Heart left ventricle (tissue), 16 donors: Measurements from ENCODE around the gene MIPOL1. TPM values are rescaled to one million over a fixed set of nuclear protein-coding genes. Genes with fewer than 3 reads are reported as not detected.

Experiments used
- ATAC-seq, 4 donors: fragments of 200-7000 bp; cut with Tn5 transposase; one replicate each; pipeline ENCODE4 v1.9.1; 2020 to 2022; ENCODE audit warnings: moderate library complexity in 4 of 4, mild to moderate bottlenecking in 3 of 4, moderate number of reproducible peaks in 1 of 4
- DNase-seq, 5 donors: peaks; one replicate each; pipeline ENCODE4 v3.0.0-alpha.2; 2020
- H3K27ac ChIP-seq, 12 donors: fragments of 200-600 bp; sonication (generic) in 4 of 12; one replicate each; pipeline versions ENCODE4 v1.5.0 to v1.8.0; 2016 to 2022; ENCODE audit warnings: mild to moderate bottlenecking in 2 of 12
- H3K27me3 ChIP-seq, 9 donors: fragments of 200-600 bp; sonication (generic) in 2 of 9; one replicate each; pipeline versions ENCODE4 v1.5.1 to v1.8.0; 2016 to 2022; ENCODE audit warnings: mild to moderate bottlenecking in 3 of 9
- H3K36me3 ChIP-seq, 9 donors: fragments of 200-600 bp; sonication (generic) in 2 of 9; one replicate each; pipeline versions ENCODE4 v1.5.0 to v1.8.0; 2018 to 2022; ENCODE audit warnings: mild to moderate bottlenecking in 2 of 9
- H3K4me1 ChIP-seq, 12 donors: fragments of 200-600 bp; sonication (generic) in 4 of 12; one replicate each; pipeline versions ENCODE4 v1.5.0 to v1.8.0; 2016 to 2022; ENCODE audit warnings: mild to moderate bottlenecking in 3 of 12
- H3K4me3 ChIP-seq, 12 donors: fragments of 200-600 bp; sonication (generic) in 4 of 12; one replicate each; pipeline versions ENCODE4 v1.5.0 to v1.8.0; 2017 to 2022; ENCODE audit warnings: mild to moderate bottlenecking in 9 of 12, moderate library complexity in 4 of 12
- H3K9me3 ChIP-seq, 12 donors: fragments of 200-600 bp; sonication (generic) in 4 of 12; one replicate each; pipeline versions ENCODE4 v1.5.0 to v1.8.0; 2016 to 2022; ENCODE audit warnings: mild to moderate bottlenecking in 1 of 12
- POLR2A ChIP-seq, 2 donors: fragments of 450-650 bp; IDR thresholded peaks; one replicate each; pipeline ENCODE4 v1.6.1; 2017; ENCODE audit warnings: antibody characterized with exemption in 2 of 2, mild to moderate bottlenecking in 2 of 2, moderate library complexity in 2 of 2
- WGBS, 4 donors: extraction: QIAGEN DNeasy Blood & Tissue Kit in 2 of 4; methylation state at CpG; one replicate each; pipeline versions ENCODE4 v1.1.5 to v1.1.7; 2013 to 2018; 5-methylcytosine and 5-hydroxymethylcytosine counted together
- intact Hi-C, 10 donors: fragments of 100-400 bp; cut with DNase I; formaldehyde crosslinking; loops; one replicate each; pipeline versions ENCODE4 v1.11.1 to v1.14.2; 2022
- polyA plus RNA-seq, 2 donors: library from polyadenylated mRNA; stranded (reverse); fragments of 200-250 nt; gene quantifications; one replicate each; pipeline ENCODE4 v1.2.3, GENCODE V29; 2013
- total RNA-seq, 9 donors: library from RNA; depleted of rRNA in 2 of 9; stranded (reverse); fragments of >200 nt in 2 of 9; fragmentation: NEBNext Ultra II Directional in 3 of 9; extraction: Animal tissue kit (Norgen Biotek cat#: 25700) in 3 of 9; gene quantifications; one replicate each; pipeline versions ENCODE4 v1.1.0 to v1.2.4, GENCODE V29; 2016 to 2023
- TF ChIP-seq, protein P1 (sequence below), 12 donors: fragments of 200-600 bp; sonication (generic) in 4 of 12; IDR thresholded peaks; one replicate each; pipeline versions ENCODE4 v1.5.0 to v1.8.0; 2018 to 2022; ENCODE audit warnings: antibody characterized with exemption in 12 of 12, mild to moderate bottlenecking in 5 of 12
- donor health status: ischemic (EF 13 %, LVEDD 7.1; RV severe dilation, severe dysfunction).
- donor health status: healthy with polysubstance abuse.
- donor health status: DM: no; HTN: yes; CAD: no.
- donor health status: DM: no; HTN: no; CAD: no.
- donor health status: ischemic (EF 25% LVEDD 6.9; RV normal size, moderate dysfunction).
- donor health status: ischemic (EF 25% LVEDD 5.7; RV mildly dilated, moderate dysfunction).
- donor health status: healthy.
- donor health status: DM: yes; HTN: yes; CAD: no.
- donor health status: ischemic (EF 35%, LVEDD 5.7; RV mildly dilated, moderate dysfunction).
- donor health status: nonischemic (EF 11% LVEDD 7.7; RV severe dilation, severe dysfunction).
- donor health status: DM: yes; HTN: yes; CAD: no.
- donor health status: PGD.
- donor health status: ischemic (EF 29% LVEDD 5.4; RV normal size, mild dysfunction).
- donor health status: nonischemic (EF 23%, LVEDD 6.1; RV moderate dilation, normal function).

MIPOL1 gene
- total and polyA plus RNA-seq, 11 donors = 0.99 to 7.3 (median 5.0) TPM

DNA sequence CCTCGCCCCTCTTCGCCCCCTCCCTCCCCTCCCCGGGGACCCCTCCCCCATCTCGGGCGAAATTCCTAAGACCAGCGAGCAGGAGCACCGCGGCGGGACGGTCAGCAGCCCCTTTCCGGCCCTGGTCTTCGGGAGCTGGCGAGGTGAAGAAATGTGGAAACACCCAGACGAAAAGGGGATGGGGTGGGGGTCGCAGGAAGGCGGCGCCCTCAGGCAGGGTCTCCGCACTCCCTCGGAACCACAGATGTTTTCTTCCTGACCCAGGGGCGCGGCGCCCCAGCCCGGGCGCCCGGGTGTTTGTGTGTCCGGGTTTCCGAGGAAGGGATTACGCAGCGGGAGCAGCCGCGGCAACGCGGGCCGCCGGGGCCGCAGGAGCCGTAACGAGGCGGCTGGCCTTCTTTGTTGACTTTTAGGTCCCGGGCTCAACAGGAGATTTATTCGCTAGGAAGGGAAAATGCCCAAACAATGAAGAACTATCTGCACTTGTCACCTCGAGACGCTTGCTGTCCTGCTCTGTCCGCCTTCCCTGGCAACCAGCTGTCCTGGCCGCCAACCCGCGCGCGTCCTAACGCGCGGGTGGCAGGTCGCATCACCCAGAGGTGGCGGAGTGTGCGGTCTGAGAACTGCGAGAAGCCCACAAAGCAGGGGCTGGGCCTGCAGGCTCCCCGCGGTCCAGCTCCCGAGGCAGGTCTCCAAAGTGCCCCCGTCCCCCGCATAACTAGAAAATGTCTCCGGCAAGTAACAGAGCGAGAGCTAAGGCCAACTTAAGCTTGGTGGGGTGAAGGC is 390.3 kb downstream of the MIPOL1 start:
- H3K27me3 ChIP-seq = peaks cover 80 to 100% (median 98%) of the 10 kb centered on the region in 9 donors
- peaks cover 0 to 45% (median 3%) of the 10 kb centered on the region in 12 donors for H3K4me1 ChIP-seq
- no peak overlapping the region for H3K27ac ChIP-seq

DNA sequence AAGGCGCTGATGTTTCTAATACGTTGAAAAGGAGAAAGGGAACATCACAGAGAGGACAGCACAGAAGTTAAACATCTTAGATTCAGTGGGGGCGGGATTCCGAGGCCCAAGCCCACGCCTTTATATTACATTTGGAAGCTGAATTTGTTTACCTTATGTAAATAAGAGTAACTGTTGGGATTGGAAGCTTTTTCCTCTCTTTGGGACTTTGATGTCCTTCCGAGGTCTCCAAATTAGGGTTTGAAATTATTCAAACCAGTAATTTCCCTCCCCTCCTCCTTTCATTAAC is 390.9 kb downstream of the MIPOL1 start:
- TF ChIP-seq POLR2A (IDR thresholded peaks at IDR 0.05) = no peak
- TF ChIP-seq, protein P1, sequence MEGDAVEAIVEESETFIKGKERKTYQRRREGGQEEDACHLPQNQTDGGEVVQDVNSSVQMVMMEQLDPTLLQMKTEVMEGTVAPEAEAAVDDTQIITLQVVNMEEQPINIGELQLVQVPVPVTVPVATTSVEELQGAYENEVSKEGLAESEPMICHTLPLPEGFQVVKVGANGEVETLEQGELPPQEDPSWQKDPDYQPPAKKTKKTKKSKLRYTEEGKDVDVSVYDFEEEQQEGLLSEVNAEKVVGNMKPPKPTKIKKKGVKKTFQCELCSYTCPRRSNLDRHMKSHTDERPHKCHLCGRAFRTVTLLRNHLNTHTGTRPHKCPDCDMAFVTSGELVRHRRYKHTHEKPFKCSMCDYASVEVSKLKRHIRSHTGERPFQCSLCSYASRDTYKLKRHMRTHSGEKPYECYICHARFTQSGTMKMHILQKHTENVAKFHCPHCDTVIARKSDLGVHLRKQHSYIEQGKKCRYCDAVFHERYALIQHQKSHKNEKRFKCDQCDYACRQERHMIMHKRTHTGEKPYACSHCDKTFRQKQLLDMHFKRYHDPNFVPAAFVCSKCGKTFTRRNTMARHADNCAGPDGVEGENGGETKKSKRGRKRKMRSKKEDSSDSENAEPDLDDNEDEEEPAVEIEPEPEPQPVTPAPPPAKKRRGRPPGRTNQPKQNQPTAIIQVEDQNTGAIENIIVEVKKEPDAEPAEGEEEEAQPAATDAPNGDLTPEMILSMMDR (IDR thresholded peaks at IDR 0.05) = no peak
- intact Hi-C loops = no loop called here
- no peak overlapping the region for H3K27ac ChIP-seq
- H3K9me3 ChIP-seq = no peaks in the 10 kb centered on the region
- no peaks in the 10 kb centered on the region for H3K36me3 ChIP-seq
- H3K27me3 ChIP-seq = peaks cover 80 to 100% (median 99%) of the 10 kb centered on the region in 9 donors
- no peak for DNase-seq
- no peak overlapping the region for H3K4me3 ChIP-seq
- H3K4me1 ChIP-seq = peaks cover 0 to 41% (median 2%) of the 10 kb centered on the region in 12 donors
- 12 to 15% (median 14%) methylated on average over 6 of the region's 6 CpGs for WGBS, 4 donors
- no peak for ATAC-seq

More for the DNA sequence above, 390.3 kb downstream of the MIPOL1 start:
- TF ChIP-seq, protein P1 (IDR thresholded peaks at IDR 0.05) = no peak
- no peak for TF ChIP-seq POLR2A (IDR thresholded peaks at IDR 0.05)
- no peaks in the 10 kb centered on the region for H3K9me3 ChIP-seq
- 2 to 3% (median 3%) methylated on average over 43 to 63 of the region's 63 CpGs for WGBS, 4 donors
- H3K4me3 ChIP-seq = peak overlapping the region in 1 of 12 donors; percentile 10
- DNase-seq = peak in 1 of 5 donors; percentile 36
- no peaks in the 10 kb centered on the region for H3K36me3 ChIP-seq
- no peak for ATAC-seq
- intact Hi-C loops = no loop called here

DNA sequence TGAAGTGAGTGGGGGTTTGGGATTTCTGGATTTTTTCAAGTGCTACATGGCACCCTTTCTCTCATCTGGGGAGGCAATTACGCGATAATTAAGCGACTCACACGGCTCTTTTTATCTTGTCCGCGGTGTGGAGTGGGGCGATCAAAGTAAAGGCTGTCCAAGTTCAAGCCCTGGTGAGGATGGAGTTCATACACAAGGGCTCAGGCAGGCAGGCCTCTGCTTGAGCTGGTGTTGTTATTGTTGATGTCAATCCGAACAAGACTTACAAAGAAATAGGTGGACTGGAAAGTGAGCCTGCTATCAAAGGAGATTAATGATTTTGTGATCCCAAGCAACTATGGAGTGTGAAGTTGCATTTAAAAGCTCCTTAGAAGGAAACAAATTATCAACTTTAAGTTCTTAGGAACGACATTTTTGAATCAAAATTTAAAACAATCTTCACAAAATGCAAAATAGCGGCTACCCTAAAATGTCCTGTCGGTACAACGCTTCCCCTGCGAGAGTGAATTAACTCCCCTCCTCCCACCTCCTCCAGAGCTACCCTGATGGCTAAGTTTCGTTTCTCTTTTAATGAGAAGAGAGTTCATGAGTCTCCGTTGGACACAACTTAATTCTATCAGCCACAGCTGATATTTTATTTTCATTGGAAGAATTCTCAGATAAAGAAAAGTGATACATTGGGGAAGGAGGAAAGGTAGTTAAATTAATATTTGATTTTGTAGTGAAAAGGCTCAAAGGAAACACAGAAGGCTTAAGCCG is 391.4 kb downstream of the MIPOL1 start:
- no peak for ATAC-seq
- 6 to 12% (median 10%) methylated on average over 16 of the region's 16 CpGs for WGBS, 4 donors
- Histone ChIP-seq H3K4me1 (peaks cover 0 to 39% (median 2%) of the 10 kb centered on the region in 12 donors), H3K36me3 (no peaks in the 10 kb centered on the region), H3K27ac (no peak overlapping the region), H3K9me3 (no peaks in the 10 kb centered on the region), H3K27me3 (peaks cover 80 to 100% (median 99%) of the 10 kb centered on the region in 9 donors), H3K4me3 (no peak overlapping the region)
- intact Hi-C loops = no loop called here
- no peak for DNase-seq
- no peak for TF ChIP-seq POLR2A (IDR thresholded peaks at IDR 0.05)
- TF ChIP-seq, protein P1 (IDR thresholded peaks at IDR 0.05) = no peak
